Fibroblast of lung (primary cell): ENCODE data around the gene CCDC93. TPM values are rescaled to one million over a fixed set of nuclear protein-coding genes. Genes with fewer than 3 reads are reported as not detected.

Source experiments
- DNase-seq, 2 donors: peaks; one replicate each; pipeline versions ENCODE4 v3.0.0 to v3.0.0-alpha.2; 2010; ENCODE audit warnings: low read depth in 2 of 2
- H2AFZ ChIP-seq: 2 replicates; pipeline ENCODE4 v1.5.1; 2012; ENCODE audit warnings: low read length, control low read depth, inconsistent platforms
- H3K27ac ChIP-seq: 2 replicates; pipeline ENCODE4 v1.5.1; 2011; ENCODE audit warnings: low read length, control low read depth; ENCODE audit not compliant: insufficient read depth
- H3K27me3 ChIP-seq: 2 replicates; pipeline ENCODE4 v1.5.1; 2011; ENCODE audit warnings: mild to moderate bottlenecking, low read length; ENCODE audit not compliant: control insufficient read depth, insufficient read depth
- H3K36me3 ChIP-seq: 2 replicates; pipeline ENCODE4 v1.5.1; 2011; ENCODE audit warnings: low read length; ENCODE audit not compliant: control insufficient read depth, insufficient read depth
- H3K4me1 ChIP-seq: 2 replicates; pipeline ENCODE4 v1.5.1; 2011; ENCODE audit warnings: low read length; ENCODE audit not compliant: control insufficient read depth, insufficient read depth; ENCODE audit errors: extremely low read depth
- H3K4me2 ChIP-seq: 2 replicates; pipeline ENCODE4 v1.5.1; 2011; ENCODE audit warnings: low read length, control low read depth; ENCODE audit not compliant: insufficient read depth; ENCODE audit errors: extremely low read depth
- H3K4me3 ChIP-seq, 4 experiments: fragments of 200-600 bp in 1 of 4; sonication (generic) in 1 of 4; replicated peaks in 1 of 4; 2 replicates each; pipeline ENCODE4 v1.5.1; 2011 to 2016; ENCODE audit warnings: low read length in 4 of 4, low read depth in 3 of 4, mild to moderate bottlenecking in 3 of 4, control low read depth in 2 of 4, inconsistent platforms in 1 of 4, mixed read lengths in 1 of 4; ENCODE audit not compliant: insufficient read depth in 1 of 4; ENCODE audit errors: control extremely low read depth in 1 of 4
- H3K79me2 ChIP-seq: 2 replicates; pipeline ENCODE4 v1.5.1; 2012; ENCODE audit warnings: mild to moderate bottlenecking, low read length, inconsistent platforms; ENCODE audit not compliant: control insufficient read depth, insufficient read depth
- H3K9ac ChIP-seq: 2 replicates; pipeline ENCODE4 v1.5.1; 2011; ENCODE audit warnings: mild to moderate bottlenecking, low read length, control low read depth; ENCODE audit not compliant: insufficient read depth
- H3K9me3 ChIP-seq: 2 replicates; pipeline ENCODE4 v1.5.1; 2012; ENCODE audit warnings: low read depth, low read length; ENCODE audit not compliant: control insufficient read depth, insufficient read depth
- H4K20me1 ChIP-seq: 2 replicates; pipeline ENCODE4 v1.5.1; 2011; ENCODE audit warnings: low read length; ENCODE audit not compliant: control insufficient read depth, insufficient read depth; ENCODE audit errors: extremely low read depth
- EZH2 ChIP-seq: IDR thresholded peaks from 2 replicates; pipeline ENCODE4 v1.5.1; 2012; ENCODE audit warnings: low read length, control low read depth, mild to moderate bottlenecking; ENCODE audit errors: missing control alignments
- polyA plus RNA-seq, 2 donors: library from polyadenylated mRNA; depleted of rRNA in 1 of 2; stranded (reverse) in 1 of 2; unstranded in 1 of 2; fragments of >200 nt; gene quantifications; 2 replicates each; pipeline ENCODE4 v1.2.1, GENCODE V29; 2011 to 2012; ENCODE audit warnings: missing spikeins in 1 of 2
- total RNA-seq: library from RNA; depleted of rRNA; stranded (reverse); fragments of >200 nt; gene quantifications from 2 replicates; pipeline ENCODE4 v1.2.1, GENCODE V29; 2014
- TF ChIP-seq, protein P1 (sequence below), 2 donors: IDR thresholded peaks in 1 of 2; conservative IDR thresholded peaks in 1 of 2; 1 replicate in 1 of 2; 2 replicates in 1 of 2; pipeline ENCODE4 v1.5.1; 2011 to 2012; ENCODE audit warnings: low read length in 2 of 2, control low read depth in 1 of 2, inconsistent platforms in 1 of 2, low read depth in 1 of 2, mild to moderate bottlenecking in 1 of 2

Gene CCDC93
- total and polyA plus RNA-seq, 2 donors (not counting 1 experiment from before 2014, with no cell fraction given), result 15.1 to 32.0 TPM

- Histone ChIP-seq H3K9ac (no peak overlapping the region), H3K36me3 (peaks cover 14% of the 10 kb centered on the region)
These were observed 70.7 kb downstream of the CCDC93 start for GRCh38 chr2:117943013-117943672.

GRCh38 chr2:117942551-117942950, 71.3 kb downstream of the CCDC93 start:
- H4K20me1 ChIP-seq, result no peaks in the 10 kb centered on the region
- H3K27ac ChIP-seq, result no peak overlapping the region
- no peaks in the 10 kb centered on the region for H3K9me3 ChIP-seq
- H3K27me3 ChIP-seq, result no peaks in the 10 kb centered on the region
- H3K9ac ChIP-seq, result no peak overlapping the region
- H3K79me2 ChIP-seq, result no peaks in the 10 kb centered on the region
- no peaks in the 10 kb centered on the region for H3K4me1 ChIP-seq
- peaks cover 14% of the 10 kb centered on the region for H3K36me3 ChIP-seq
- H3K4me2 ChIP-seq, result no peak overlapping the region
- no peak for DNase-seq
- no peak overlapping the region for H2AFZ ChIP-seq
- TF ChIP-seq, protein P1, sequence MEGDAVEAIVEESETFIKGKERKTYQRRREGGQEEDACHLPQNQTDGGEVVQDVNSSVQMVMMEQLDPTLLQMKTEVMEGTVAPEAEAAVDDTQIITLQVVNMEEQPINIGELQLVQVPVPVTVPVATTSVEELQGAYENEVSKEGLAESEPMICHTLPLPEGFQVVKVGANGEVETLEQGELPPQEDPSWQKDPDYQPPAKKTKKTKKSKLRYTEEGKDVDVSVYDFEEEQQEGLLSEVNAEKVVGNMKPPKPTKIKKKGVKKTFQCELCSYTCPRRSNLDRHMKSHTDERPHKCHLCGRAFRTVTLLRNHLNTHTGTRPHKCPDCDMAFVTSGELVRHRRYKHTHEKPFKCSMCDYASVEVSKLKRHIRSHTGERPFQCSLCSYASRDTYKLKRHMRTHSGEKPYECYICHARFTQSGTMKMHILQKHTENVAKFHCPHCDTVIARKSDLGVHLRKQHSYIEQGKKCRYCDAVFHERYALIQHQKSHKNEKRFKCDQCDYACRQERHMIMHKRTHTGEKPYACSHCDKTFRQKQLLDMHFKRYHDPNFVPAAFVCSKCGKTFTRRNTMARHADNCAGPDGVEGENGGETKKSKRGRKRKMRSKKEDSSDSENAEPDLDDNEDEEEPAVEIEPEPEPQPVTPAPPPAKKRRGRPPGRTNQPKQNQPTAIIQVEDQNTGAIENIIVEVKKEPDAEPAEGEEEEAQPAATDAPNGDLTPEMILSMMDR (conservative IDR thresholded peaks at IDR 0.05 in 1 of 2, IDR thresholded peaks at IDR 0.05 in 1 of 2; ENCODE audit: low read depth in 1 of 2, low read length in 2 of 2), result no peak
- no peak overlapping the region for H3K4me3 ChIP-seq

More at GRCh38 chr2:117943013-117943672, 70.7 kb downstream of the CCDC93 start:
- Histone ChIP-seq H3K4me3 (no peak overlapping the region), H3K27me3 (no peaks in the 10 kb centered on the region), H3K4me2 (no peak overlapping the region), H4K20me1 (no peaks in the 10 kb centered on the region), H3K79me2 (no peaks in the 10 kb centered on the region), H2AFZ (no peak overlapping the region), H3K9me3 (no peaks in the 10 kb centered on the region), H3K4me1 (no peaks in the 10 kb centered on the region), H3K27ac (no peak overlapping the region)
- TF ChIP-seq, protein P1 (conservative IDR thresholded peaks at IDR 0.05 in 1 of 2, IDR thresholded peaks at IDR 0.05 in 1 of 2; ENCODE audit: low read depth in 1 of 2, low read length in 2 of 2), result no peak
- no peak for TF ChIP-seq EZH2
- peak; percentile 25 to 54 for DNase-seq

DNA sequence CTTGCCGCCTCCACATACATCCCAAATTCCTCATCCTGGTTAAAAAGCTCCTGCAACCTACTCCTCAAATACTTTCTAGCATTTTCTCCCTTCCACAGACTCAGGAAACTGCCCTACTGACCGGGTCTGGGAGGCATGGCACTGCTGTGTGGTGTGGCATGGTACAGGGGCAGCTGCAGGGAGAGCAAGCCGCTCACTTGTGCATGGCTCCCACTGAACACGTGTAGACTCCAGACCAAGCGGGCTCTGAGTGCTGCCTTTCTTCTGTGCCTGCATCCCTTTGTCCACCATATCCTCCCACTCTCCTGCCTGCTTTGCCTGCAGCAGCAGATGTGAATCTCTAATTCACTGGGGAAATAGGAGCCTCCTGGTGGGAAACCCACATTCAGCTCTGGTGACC, 72.2 kb downstream of the CCDC93 start:
- Histone ChIP-seq H3K36me3 (peaks cover 13% of the 10 kb centered on the region), H3K27ac (no peak overlapping the region), H3K4me2 (no peak overlapping the region), H3K79me2 (no peaks in the 10 kb centered on the region), H3K27me3 (no peaks in the 10 kb centered on the region), H3K4me1 (no peaks in the 10 kb centered on the region), H4K20me1 (no peaks in the 10 kb centered on the region), H2AFZ (no peak overlapping the region), H3K4me3 (no peak overlapping the region), H3K9ac (no peak overlapping the region), H3K9me3 (no peaks in the 10 kb centered on the region)
- no peak for TF ChIP-seq EZH2
- no peak for DNase-seq
